ENCODE results near the gene IQSEC1.

The IQSEC1 gene

DNA sequence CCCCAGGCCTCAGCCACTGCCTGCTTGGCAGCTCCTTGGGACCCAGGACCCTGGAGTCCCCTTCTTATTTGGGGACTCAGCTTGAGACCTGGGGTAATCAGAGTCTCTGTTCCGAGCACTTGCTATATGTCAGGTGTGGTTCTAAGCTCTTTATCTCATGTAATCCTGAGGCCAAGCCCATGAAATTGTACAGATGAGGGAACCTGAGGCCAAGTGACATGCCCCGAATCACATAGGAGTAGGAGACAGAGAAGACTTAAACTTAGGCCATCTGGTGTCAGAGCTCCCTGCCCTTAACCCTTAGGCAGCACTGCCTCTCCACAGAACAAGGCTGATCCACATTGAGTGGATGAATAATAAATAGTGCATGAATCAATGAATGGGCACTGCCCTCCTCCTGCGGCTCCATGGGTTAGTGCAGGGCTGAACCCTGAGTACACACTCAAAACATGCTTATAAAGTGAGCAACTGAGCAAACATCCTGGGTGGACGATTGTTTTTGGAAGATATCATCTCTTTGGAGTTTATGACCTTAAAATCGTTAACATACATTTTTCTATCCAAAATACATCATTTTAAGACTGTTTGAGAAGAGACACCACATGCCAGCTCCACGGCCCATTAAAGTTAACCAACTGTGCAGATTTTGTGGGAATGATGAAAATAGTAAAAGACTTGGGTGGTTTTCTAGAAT lies 33.2 kb upstream of the IQSEC1 start:
- DNase-seq = no peak

DNA sequence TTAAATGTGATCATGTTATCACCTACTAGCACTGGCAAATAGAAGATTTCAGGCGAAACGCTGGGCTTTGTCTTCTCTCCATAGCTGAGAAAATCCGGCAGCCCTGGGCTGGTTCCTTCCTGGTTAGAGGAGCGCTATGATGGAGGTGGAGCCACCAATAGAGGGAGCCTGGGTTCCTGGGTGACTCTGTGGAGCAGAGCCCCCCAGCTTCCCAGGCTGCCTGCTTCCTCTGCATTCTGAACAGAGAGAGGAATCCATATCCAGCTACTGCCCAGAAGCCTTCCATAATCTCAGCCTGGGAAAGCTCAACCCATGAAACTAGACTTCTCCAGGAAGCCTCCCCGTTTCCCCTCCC lies 32.6 kb upstream of the IQSEC1 start:
- no peak for DNase-seq

DNA sequence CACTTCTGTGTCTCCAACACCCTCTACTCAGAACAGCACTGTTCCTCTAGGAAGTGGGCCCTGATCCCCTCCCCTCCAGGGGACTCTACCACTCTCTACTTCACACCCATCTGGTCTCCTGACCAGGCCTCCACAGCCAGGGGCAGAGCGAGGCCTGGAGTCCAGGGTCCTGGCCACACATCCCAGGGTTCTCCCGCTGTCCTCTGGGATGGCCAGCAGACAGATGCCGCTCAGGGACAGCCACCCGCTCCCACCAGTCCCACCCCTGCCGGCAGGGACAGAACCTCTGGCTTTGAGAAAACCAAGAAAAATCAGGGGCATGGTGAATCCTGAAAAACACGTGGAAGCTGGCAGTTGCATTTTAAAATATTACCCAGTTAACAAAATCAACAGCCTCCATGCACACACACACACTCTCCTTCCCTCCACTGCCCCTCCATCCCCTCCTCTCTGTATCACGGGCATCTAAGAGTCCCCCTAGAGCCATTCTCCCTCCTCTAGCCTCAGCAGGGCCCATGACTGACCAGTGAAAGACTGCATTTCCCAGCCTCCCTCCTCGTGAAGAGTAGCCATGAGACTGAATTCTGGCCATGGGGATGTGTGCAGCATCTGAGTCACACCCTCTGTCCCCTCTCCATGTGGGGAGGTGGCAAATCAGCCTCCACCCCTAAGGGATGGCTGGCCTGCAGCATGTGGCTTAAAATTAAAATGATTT lies 32.1 kb upstream of the IQSEC1 start:
- DNase-seq = no peak

DNA sequence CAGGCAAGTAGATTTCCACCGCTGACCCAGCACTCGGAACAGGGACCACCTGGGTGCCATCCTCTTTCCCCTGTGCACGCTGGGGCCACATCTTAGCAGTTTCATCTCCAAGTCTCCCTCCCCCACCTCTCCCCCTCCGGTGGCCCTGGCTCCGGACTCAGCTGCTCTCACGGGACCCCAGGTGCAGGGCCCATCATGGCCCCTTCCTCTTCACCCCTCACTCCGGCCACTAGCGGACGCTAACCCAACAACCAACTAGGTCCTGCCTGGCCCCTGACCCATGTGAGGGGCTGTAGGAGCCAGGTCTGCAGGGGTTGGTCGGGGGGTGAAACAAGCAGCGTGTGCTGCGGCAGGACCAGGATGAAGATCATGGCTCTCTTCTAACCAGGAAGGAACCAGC lies 31.3 kb upstream of the IQSEC1 start:
- DNase-seq = no peak

DNA sequence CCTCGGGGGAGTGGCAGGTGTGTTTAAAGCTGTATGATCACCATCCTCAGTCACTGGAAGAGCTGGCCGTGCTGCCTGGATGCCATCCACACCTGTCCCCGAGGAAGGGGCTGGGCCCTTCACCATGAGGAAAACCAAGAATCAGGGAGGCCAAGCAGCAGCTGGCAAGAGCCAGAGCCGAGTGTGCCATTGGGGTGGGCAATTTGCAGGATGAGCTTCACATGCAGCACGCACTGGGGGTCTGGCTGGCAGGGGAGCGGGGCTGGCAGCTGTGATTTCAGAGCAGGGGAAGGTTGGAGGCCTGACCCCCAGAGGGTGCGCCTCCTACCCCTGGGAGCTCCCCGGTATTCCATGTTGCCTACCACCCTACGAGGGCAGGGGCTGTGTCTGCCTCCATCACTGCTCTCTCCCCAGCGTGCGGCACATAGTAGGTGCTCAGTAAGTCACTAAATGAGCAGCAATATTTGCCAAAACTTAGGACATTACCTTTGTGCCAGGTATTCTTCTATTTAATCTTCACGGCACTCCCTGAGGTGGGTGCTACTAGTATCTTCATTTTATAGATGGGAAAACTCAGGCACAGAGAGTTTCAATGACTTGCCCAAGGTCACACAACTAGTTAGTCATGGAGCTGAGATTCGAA lies 30.3 kb upstream of the IQSEC1 start:
- no peak for DNase-seq

DNA sequence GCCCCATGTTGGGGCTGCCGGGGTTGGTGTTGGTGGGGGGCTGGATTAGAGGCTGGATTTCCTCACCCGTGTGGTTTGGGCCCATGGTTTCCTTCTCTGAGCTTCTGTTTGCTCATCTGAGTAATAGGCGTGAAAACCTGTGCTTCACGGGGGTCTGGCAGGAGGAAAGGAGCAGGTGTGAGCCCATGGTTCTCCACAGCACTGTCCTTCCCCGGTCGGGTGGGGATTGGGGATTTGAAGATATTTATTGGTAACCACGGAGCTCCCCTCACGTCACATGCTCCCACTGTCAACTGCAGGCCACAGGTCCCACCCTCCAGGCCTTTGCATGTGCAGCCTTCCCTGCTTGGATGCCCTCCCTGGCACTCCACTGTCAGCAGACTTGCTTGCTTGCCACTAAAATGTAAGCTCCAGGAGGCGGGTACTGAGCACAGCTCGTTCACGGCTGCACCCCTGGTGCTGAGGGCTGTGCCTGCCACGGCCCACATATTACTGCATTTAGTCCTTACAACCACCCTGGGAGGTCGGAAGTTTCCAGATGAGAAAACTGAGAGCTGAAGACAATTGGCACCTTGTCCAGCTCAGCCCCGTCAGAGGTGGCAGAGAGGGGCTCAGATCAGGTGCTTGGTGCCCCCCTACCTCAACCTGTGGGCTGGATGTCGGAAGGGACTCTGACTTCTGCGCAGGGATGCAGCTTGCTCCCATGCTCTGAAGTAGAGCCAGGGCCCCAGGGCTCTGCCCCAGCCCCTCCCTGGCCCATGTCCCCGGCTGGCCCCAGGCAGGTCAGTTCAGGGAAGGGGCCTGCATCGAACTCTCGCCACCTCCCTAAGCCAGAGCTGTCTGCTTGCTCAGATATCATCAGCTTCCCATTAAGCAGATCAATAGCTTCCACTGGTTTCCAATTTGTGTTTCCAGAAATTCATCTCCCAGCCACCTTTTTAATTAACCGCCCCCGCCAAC lies 29.4 kb upstream of the IQSEC1 start:
- no peak for DNase-seq

DNA sequence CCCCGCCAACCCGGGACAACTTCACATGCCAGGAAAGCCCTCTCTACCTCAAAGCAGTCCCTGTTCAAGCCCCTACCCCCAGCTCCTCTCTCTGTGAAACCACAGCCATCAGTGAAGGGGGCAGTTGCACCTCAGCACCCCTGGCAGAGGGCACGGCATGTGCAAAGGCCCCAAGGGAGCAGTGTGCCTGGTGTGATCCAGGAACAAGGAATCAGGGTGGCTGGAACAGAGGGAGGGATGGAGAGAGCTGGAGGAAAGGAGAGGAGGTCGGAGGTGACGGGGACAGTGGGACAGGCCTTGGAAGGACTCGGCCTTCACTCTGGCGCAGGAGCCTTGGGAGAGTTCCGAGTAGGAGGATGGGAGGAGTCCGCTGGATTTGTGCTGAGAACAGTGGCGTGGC lies 26.5 kb upstream of the IQSEC1 start:
- DNase-seq = no peak

DNA sequence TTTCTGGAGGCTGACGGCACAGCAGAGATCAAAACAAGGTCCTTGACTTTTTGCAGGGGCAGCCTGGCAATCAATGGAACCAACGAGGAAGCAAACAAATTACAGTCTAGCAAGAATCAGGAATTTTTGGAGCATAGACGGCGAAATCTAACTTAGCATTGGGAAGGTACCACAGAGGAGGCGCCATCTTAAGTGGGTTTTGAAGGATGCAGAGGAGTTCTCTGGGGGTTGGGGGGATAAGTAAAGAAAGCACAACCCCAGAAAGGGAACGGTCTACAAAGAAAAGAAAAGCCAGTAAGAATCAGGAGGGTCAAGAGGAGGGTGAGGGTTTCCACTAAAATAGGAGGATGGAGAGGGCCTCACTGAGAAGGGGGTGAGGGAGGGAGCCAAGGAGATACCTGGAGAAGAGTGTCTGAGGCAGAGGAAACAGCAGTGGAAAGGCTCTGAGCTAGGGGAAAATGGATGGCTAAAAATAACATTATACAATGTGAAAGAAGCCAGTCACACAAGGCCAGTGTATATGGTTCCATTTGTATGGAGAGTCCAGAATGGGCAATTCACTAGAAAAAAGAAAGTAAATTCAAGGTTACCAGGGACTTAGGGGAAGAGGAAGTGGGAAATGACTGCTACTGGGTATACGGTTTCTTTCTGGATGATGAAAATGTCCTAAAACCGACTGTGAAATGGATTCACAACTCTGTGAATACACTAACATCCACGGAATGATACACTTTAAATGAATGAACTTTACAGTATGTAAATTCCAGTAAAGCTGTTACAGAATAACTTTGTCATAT lies 25.2 kb upstream of the IQSEC1 start:
- no peak for DNase-seq

DNA sequence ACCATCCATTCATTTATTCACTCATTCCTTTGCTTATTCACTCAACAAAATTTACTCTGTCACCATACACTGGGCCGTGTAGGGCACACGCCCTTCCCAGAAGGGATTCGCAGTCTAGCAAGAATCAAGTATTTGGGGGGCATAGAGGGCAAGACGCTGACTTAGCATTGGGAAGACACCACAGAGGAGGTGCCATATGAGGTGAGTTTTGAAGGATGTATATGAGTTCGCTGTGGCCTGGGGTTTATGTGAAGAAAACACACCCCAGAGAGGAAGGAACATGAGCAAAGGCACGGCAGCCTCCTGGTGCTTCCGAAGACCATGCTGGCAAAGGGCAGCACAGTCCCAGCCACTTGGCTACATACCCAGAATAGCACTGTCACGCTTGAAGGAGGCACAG lies 23.1 kb upstream of the IQSEC1 start:
- DNase-seq = no peak

DNA sequence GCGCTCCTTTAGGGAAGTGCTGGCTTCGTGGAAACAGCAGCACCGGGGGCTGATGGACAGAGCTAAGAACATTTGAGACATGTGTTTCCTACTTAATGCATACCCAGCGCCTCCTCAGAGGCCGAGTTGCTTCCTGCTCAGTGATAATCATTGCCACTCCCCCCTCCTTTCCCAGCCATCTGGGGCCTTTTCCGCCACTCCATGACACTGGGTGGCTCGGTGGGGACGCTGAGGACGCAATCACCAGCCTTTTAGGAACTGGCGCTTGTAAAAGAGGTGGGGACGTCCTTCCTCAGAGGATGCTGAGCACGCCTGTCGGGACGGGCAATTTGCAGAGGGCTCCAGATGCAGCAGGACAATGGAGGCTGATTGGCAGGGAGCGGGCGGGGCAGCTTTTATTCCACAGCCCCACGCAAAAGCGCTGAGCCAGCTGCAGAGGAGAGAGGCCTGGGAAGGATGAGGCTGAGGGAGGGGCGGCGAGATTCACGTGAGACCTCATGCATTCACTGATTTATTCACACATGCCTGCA lies 22.2 kb upstream of the IQSEC1 start:
- no peak for DNase-seq

DNA sequence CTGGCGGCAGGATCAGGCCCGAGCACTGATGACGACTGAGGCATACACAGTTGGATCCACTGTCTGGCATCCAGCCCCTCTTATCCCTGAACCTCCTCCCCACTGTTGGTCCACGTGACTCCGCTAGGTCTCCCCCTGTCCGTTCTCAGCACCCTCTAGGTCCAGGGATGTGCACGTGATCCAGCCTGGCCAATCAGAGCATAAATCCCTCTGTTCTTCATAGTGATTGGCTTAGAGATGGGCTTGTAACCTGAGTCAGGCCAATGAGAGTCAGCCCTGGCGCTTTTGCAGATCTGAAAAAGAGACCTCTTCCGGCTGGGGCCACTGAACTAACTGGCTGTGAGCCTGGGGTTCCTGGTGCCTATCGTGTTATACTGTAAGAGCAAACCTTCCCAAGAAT lies 20.5 kb upstream of the IQSEC1 start:
- DNase-seq = no peak

DNA sequence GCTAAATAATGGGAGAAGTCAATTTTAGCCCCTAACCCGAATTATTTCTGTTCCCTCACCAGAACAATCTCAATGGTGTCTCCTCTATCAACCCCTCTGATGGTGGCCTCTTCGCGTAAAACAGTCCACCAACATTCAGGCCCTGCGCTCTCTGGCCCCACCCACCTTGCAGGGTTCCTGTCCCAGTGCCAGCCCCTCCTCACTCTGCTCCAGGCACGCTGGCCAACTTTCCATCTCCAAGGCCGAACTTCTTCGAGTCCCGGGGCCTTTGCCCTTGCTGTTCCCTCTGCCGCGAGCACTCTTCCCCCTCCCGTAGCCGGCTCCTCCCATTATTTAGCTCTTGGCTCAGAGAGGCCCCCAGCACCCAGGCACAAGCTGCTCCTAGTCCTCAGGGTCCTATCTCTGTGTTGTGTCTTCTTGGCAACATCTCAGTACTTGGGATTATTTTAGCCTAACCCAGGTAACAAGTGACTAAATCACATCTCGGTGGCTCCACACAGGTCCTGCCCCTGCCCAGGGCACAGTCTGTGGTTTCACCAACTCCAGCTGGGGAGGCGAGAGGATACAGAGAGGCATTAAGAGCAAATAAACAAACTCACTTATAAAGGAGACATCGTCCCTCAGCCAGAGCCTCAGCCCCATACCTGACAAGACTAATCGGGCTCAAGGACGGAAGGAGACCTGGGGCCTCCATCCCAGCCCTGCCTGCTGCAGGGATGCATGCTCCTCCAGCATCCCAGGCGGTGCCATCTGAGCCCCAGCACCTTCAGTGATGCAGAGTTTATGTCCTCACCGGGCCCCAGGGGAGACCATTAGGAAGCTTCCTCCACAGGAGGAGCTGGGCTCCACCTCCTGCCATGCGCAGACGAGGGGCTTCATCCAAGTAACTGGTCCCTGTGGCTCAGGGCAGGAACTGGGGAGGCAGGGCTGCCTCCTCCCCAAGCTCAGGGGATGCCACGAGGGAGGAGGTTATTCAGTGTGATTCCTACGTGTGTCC lies 19.7 kb upstream of the IQSEC1 start:
- no peak for DNase-seq

DNA sequence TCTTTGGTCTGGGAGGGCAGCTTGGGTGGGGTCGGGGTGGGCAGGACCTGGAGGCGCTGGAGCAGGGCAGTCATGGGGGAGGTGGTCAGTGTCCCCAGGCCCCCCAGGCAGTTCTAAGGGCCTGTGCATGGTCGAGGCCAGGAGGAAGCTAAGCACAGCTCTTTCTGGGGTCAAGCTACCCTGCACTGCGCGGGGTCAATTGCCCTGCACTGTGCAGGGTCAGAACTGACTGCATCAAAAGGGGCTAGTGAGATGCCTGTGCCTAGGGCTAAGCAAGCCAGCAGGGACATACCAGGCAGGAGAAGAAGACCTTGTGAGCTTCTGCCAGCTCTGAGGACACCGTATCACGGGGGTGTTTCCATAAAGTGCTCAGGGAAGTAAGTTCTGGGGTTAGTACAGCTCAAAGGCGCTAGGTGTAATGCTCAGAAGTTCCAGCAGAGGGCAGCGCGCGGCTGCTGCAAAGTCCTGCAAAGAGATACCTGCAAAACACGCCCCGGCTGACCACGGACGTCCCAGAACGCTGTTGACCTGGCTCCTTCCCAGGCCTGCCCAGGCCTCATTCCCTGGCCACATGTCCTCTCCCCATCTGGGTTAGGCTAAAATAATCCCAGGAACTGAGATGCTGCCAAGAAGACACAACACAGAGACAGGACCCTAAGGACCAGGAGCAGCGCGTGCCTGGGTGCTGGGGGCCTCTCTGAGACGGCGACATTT lies 18.8 kb upstream of the IQSEC1 start:
- DNase-seq = peak; percentile 79

DNA sequence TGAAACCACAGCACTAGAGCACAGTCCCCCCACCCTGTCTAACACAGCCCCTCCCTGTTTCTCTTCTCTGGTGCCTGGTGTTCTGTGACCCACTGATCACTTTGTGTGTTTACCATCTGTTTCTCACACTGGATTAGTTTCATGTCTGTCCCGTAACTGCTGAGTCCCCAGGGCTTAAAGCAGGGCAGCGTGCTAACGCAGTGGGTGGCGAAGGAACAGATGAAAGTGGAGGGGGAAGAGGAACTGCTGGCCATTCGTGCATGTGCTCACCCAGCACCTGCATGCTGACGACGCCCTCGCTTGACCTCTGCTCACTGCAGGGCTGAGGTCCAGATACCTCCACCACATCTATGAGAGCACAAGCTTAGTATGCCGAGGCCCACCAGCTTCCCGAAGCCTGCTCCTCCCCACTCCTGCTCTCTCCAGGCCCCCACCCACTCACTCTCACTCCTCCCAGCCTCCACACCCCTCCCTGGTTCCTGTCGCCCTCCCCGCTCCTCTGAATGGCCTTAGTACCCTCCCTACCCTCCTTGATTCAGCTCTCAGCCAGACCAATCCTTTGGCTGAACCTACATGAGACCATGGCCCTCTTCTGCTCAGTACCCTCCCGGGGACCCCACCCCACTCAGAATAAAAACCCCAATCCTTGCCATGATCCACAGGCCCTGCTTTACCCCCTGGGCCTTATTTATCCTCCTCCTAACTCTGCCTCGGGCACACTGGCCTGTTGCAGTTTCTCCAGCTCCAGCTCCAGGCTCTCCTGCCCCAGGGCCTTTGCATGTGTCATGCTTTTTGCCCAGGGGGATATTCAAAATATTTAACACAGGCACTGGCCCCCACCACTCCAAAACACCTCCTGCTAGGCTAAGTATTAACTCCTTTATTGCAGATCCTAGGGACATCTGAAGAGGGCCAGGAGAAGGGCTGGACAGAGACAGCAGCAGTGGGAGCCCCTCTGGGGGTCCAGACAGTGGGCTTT lies 15.1 kb upstream of the IQSEC1 start:
- no peak for DNase-seq

DNA sequence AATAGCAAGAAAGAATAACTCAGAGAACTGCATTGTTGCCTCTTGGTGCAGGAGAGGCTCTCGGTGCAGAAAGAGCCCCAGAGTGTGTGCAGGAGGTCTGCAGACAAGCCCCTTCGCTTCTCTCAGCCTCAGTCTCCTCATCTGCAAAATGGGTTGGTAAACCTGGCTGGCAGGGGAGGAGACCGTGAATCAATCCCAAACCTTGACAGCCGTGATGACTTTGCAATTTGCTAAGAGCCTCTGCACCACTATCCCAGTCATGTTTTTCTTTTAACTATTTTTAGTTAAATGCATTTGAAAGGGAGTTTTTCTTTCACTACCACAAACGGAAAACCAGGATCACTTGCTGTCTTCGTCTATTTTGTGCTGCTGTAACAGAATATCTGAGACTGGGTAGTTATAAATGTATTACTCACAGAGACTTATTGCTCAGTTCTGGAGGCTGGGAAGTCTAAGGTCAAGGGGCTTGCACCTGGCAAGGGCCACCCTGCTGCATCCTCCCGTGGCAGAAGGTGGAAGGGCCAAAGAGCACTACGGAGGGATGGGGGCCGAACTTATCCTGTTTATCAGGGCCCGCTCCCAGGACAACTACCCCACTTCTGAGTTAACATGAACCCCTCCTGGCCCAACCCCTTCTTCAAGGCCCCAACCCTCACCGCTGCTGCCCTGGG lies 14.2 kb upstream of the IQSEC1 start:
- DNase-seq = no peak

DNA sequence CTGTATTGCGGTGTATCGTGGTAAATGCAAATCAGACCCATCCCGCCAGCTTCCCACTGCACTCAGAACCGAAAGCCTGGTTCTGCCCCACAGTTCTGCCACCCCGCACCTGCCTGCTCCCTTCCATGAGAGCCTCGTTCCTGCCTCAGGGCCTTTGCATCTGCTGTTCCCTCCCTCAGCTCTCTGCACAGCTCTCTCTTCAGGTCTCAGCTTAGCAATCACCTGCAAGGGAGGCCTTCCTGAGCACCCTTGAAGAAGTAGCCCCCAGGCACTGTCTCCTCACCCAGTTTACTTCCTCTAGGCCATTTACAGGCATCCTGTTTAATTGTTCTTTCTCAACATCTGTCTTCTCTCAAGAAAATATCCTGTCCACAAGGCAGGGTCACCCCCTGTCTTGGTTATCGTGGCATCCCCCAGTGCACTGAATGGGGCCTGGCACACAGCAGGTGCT lies 13.3 kb upstream of the IQSEC1 start:
- no peak for DNase-seq

DNA sequence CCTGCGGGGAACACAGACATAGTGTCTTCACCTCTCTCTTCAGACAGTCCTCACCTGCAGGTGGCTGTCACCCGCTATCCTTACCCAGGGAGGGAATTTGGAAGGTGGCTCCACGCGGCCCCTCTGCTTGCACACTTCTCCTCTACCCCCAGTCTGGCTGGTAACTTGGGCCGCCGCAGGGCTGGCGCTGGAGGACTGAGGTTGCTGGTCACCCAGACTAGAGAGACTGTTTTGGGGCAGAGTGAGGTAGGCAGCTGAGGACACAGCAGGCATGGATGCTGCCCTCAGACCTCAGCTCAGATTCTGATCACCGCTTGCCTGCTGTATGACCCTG lies 12.6 kb upstream of the IQSEC1 start:
- no peak for DNase-seq

Data from activated CD4-positive, alpha-beta T cell treated with anti-CD3 and anti-CD28 coated beads, Interleukin-2, amount 50 U/mL, for 16 hours (primary cell).